ENCODE data around the gene POLR3C. TPM values are rescaled to one million over a fixed set of nuclear protein-coding genes. Genes with fewer than 3 reads are reported as not detected.

Gene POLR3C
- total and polyA plus RNA-seq, 2 donors (not counting 1 experiment from before 2014, with no cell fraction given) = 38.3 to 45.1 TPM

GRCh38 chr1:145868232-145868631 is 44.2 kb downstream of the POLR3C start:
- DNase-seq (ENCODE audit: low read depth in 2 of 2) = no peak
- H3K4me3 ChIP-seq (replicated peaks in 1 of 4; ENCODE audit: control extremely low read depth in 1 of 4, insufficient read depth in 1 of 4, low read depth in 3 of 4, low read length in 4 of 4) = no peak overlapping the region
- no peak overlapping the region for H3K9ac ChIP-seq (ENCODE audit: insufficient read depth, low read length)
- peaks cover 2% of the 10 kb centered on the region for H3K4me1 ChIP-seq (ENCODE audit: control insufficient read depth, extremely low read depth, insufficient read depth, low read length)
- no peaks in the 10 kb centered on the region for H4K20me1 ChIP-seq (ENCODE audit: control insufficient read depth, extremely low read depth, insufficient read depth, low read length)
- TF ChIP-seq EZH2 (IDR thresholded peaks at IDR 0.05; ENCODE audit: low read length, missing control alignments) = no peak
- TF ChIP-seq, protein P1, sequence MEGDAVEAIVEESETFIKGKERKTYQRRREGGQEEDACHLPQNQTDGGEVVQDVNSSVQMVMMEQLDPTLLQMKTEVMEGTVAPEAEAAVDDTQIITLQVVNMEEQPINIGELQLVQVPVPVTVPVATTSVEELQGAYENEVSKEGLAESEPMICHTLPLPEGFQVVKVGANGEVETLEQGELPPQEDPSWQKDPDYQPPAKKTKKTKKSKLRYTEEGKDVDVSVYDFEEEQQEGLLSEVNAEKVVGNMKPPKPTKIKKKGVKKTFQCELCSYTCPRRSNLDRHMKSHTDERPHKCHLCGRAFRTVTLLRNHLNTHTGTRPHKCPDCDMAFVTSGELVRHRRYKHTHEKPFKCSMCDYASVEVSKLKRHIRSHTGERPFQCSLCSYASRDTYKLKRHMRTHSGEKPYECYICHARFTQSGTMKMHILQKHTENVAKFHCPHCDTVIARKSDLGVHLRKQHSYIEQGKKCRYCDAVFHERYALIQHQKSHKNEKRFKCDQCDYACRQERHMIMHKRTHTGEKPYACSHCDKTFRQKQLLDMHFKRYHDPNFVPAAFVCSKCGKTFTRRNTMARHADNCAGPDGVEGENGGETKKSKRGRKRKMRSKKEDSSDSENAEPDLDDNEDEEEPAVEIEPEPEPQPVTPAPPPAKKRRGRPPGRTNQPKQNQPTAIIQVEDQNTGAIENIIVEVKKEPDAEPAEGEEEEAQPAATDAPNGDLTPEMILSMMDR (conservative IDR thresholded peaks at IDR 0.05 in 1 of 2, IDR thresholded peaks at IDR 0.05 in 1 of 2; ENCODE audit: low read depth in 1 of 2, low read length in 2 of 2) = no peak
- no peaks in the 10 kb centered on the region for H3K27me3 ChIP-seq (ENCODE audit: control insufficient read depth, insufficient read depth, low read length)
- no peaks in the 10 kb centered on the region for H3K36me3 ChIP-seq (ENCODE audit: control insufficient read depth, insufficient read depth, low read length)
- no peak overlapping the region for H3K27ac ChIP-seq (ENCODE audit: insufficient read depth, low read length)
- no peaks in the 10 kb centered on the region for H3K79me2 ChIP-seq (ENCODE audit: control insufficient read depth, insufficient read depth, low read length)
- no peak overlapping the region for H3K4me2 ChIP-seq (ENCODE audit: extremely low read depth, insufficient read depth, low read length)
- H3K9me3 ChIP-seq (ENCODE audit: control insufficient read depth, insufficient read depth, low read depth, low read length) = no peaks in the 10 kb centered on the region
- no peak overlapping the region for H2AFZ ChIP-seq (ENCODE audit: low read length)

GRCh38 chr1:145871994-145872924 is 48.3 kb downstream of the POLR3C start:
- Histone ChIP-seq H3K9me3 (ENCODE audit: control insufficient read depth, insufficient read depth, low read depth, low read length) (no peaks in the 10 kb centered on the region), H2AFZ (ENCODE audit: low read length) (peak overlapping the region; percentile 94), H4K20me1 (ENCODE audit: control insufficient read depth, extremely low read depth, insufficient read depth, low read length) (no peaks in the 10 kb centered on the region), H3K27me3 (ENCODE audit: control insufficient read depth, insufficient read depth, low read length) (peaks cover 5% of the 10 kb centered on the region), H3K36me3 (ENCODE audit: control insufficient read depth, insufficient read depth, low read length) (no peaks in the 10 kb centered on the region), H3K27ac (ENCODE audit: insufficient read depth, low read length) (peak overlapping the region; percentile 44), H3K4me2 (ENCODE audit: extremely low read depth, insufficient read depth, low read length) (peak overlapping the region; percentile 97), H3K9ac (ENCODE audit: insufficient read depth, low read length) (peak overlapping the region; percentile 45), H3K4me1 (ENCODE audit: control insufficient read depth, extremely low read depth, insufficient read depth, low read length) (peaks cover 2% of the 10 kb centered on the region), H3K79me2 (ENCODE audit: control insufficient read depth, insufficient read depth, low read length) (no peaks in the 10 kb centered on the region), H3K4me3 (replicated peaks in 1 of 4; ENCODE audit: control extremely low read depth in 1 of 4, insufficient read depth in 1 of 4, low read depth in 3 of 4, low read length in 4 of 4) (peak overlapping the region; percentile 64 to 72 (median 66))
- peak; percentile 54 to 64 for DNase-seq (ENCODE audit: low read depth in 2 of 2)
- TF ChIP-seq, protein P1 (conservative IDR thresholded peaks at IDR 0.05 in 1 of 2, IDR thresholded peaks at IDR 0.05 in 1 of 2; ENCODE audit: low read depth in 1 of 2, low read length in 2 of 2) = no peak
- TF ChIP-seq EZH2 (IDR thresholded peaks at IDR 0.05; ENCODE audit: low read length, missing control alignments) = no peak

DNA sequence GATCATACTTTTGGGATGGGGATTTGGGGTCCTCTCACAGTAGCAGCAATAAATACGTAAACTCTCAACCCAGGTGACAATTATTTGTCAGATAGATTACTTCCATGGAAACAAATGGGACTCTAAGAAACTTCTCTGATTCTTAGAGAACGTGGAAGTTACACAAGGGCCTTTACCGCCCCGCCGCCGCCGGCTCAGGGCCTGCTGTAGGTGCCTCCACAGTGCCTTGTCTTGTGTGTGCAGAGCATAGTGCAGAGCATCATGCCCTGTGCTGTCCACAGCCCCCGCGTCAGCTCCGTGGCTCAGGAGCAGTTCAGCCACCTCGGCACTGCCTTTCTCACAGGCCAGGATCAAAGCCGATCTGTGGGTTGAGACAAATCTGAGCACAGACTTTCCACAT is 50.6 kb downstream of the POLR3C start:
- Histone ChIP-seq H4K20me1 (ENCODE audit: control insufficient read depth, extremely low read depth, insufficient read depth, low read length) (no peaks in the 10 kb centered on the region), H3K9me3 (ENCODE audit: control insufficient read depth, insufficient read depth, low read depth, low read length) (no peaks in the 10 kb centered on the region), H2AFZ (ENCODE audit: low read length) (no peak overlapping the region), H3K4me1 (ENCODE audit: control insufficient read depth, extremely low read depth, insufficient read depth, low read length) (peaks cover 2% of the 10 kb centered on the region), H3K4me2 (ENCODE audit: extremely low read depth, insufficient read depth, low read length) (no peak overlapping the region), H3K36me3 (ENCODE audit: control insufficient read depth, insufficient read depth, low read length) (no peaks in the 10 kb centered on the region), H3K9ac (ENCODE audit: insufficient read depth, low read length) (no peak overlapping the region), H3K27ac (ENCODE audit: insufficient read depth, low read length) (no peak overlapping the region), H3K4me3 (replicated peaks in 1 of 4; ENCODE audit: control extremely low read depth in 1 of 4, insufficient read depth in 1 of 4, low read depth in 3 of 4, low read length in 4 of 4) (no peak overlapping the region), H3K27me3 (ENCODE audit: control insufficient read depth, insufficient read depth, low read length) (peaks cover 5% of the 10 kb centered on the region), H3K79me2 (ENCODE audit: control insufficient read depth, insufficient read depth, low read length) (no peaks in the 10 kb centered on the region)
- TF ChIP-seq EZH2 (IDR thresholded peaks at IDR 0.05; ENCODE audit: low read length, missing control alignments) = no peak
- TF ChIP-seq, protein P1 (conservative IDR thresholded peaks at IDR 0.05 in 1 of 2, IDR thresholded peaks at IDR 0.05 in 1 of 2; ENCODE audit: low read depth in 1 of 2, low read length in 2 of 2) = no peak
- no peak for DNase-seq (ENCODE audit: low read depth in 2 of 2)

Data from fibroblast of lung (primary cell).